HG03060 (cell line): ENCODE results near the gene SRD5A3.

ENCODE experiments used
- ATAC-seq: cut with Tn5 transposase; IDR thresholded peaks from one replicate; pipeline ENCODE4 v1.9.1; 2021; ENCODE audit warnings: low read depth, moderate number of reproducible peaks; ENCODE audit not compliant: unreplicated experiment

SRD5A3 gene

GRCh38 chr4:55372259-55372658 is 26.2 kb downstream of the SRD5A3 start:
- no peak for ATAC-seq

- ATAC-seq, result no peak
Observed at GRCh38 chr4:55373461-55373860, 27.4 kb downstream of the SRD5A3 start.

GRCh38 chr4:55376698-55377097 is 30.7 kb downstream of the SRD5A3 start:
- ATAC-seq, result no peak

- ATAC-seq, result no peak
Observed at GRCh38 chr4:55378617-55379467, 32.8 kb downstream of the SRD5A3 start.

- ATAC-seq, result no peak
Observed at GRCh38 chr4:55380576-55380975, 34.5 kb downstream of the SRD5A3 start.

- no peak for ATAC-seq
Observed at GRCh38 chr4:55381502-55381901, 35.5 kb downstream of the SRD5A3 start.

- no peak for ATAC-seq
Observed at GRCh38 chr4:55382488-55383003, 36.5 kb downstream of the SRD5A3 start.

GRCh38 chr4:55385201-55385649 is 39.2 kb downstream of the SRD5A3 start:
- ATAC-seq, result no peak

- ATAC-seq, result peak; percentile 66
Observed at GRCh38 chr4:55386073-55386472, 40.0 kb downstream of the SRD5A3 start.

- no peak for ATAC-seq
Observed at GRCh38 chr4:55386840-55387239, 40.8 kb downstream of the SRD5A3 start.

- ATAC-seq, result no peak
Observed at GRCh38 chr4:55393461-55394320, 47.6 kb downstream of the SRD5A3 start.

GRCh38 chr4:55395218-55395528 is 49.1 kb downstream of the SRD5A3 start:
- ATAC-seq, result no peak

GRCh38 chr4:55395529-55396307 is 49.7 kb downstream of the SRD5A3 start, which contains the start of gene TMEM165:
Gene TMEM165, plus strand, starts transcription at chr4:55395957. Its CDS starts 233 bp downstream, at chr4:55396190.
- peak; percentile 69 for ATAC-seq

- ATAC-seq, result peak; percentile 0
Observed at GRCh38 chr4:55396308-55397125, 50.5 kb downstream of the SRD5A3 start.

GRCh38 chr4:55397126-55397436 is 51.0 kb downstream of the SRD5A3 start:
- no peak for ATAC-seq

- no peak for ATAC-seq
Observed at GRCh38 chr4:55397520-55398321, 51.7 kb downstream of the SRD5A3 start.

GRCh38 chr4:55398461-55398860 is 52.4 kb downstream of the SRD5A3 start:
- ATAC-seq, result no peak

- no peak for ATAC-seq
Observed at GRCh38 chr4:55398966-55399365, 52.9 kb downstream of the SRD5A3 start.

GRCh38 chr4:55399581-55399980 is 53.5 kb downstream of the SRD5A3 start:
- no peak for ATAC-seq
